Islet of Langerhans (tissue), 1 donor: ENCODE measurements around the gene SLC35B2.

ENCODE experiments used
- FAIRE-seq: peaks from one replicate; lab custom pipeline; 2011; peaks lifted over from hg19 to GRCh38; lab: Jason Lieb, UNC

The SLC35B2 gene

GRCh38 chr6:44285552-44286284 is 28.4 kb upstream of the SLC35B2 start:
- no peak for FAIRE-seq

GRCh38 chr6:44284867-44285266 is 27.5 kb upstream of the SLC35B2 start:
- FAIRE-seq: no peak

- FAIRE-seq: no peak
These were observed 26.8 kb upstream of the SLC35B2 start for GRCh38 chr6:44284121-44284520.

- no peak for FAIRE-seq
These were observed 21.7 kb upstream of the SLC35B2 start for GRCh38 chr6:44278774-44279697.

GRCh38 chr6:44278315-44278714 is 21.0 kb upstream of the SLC35B2 start:
- FAIRE-seq: no peak

- no peak for FAIRE-seq
These were observed 20.4 kb upstream of the SLC35B2 start for GRCh38 chr6:44277763-44278162.

- FAIRE-seq: no peak
These were observed 19.6 kb upstream of the SLC35B2 start for GRCh38 chr6:44276667-44277640.

- no peak for FAIRE-seq
These were observed 18.7 kb upstream of the SLC35B2 start for GRCh38 chr6:44275749-44276648.

GRCh38 chr6:44275271-44275748 is 18.0 kb upstream of the SLC35B2 start:
- no peak for FAIRE-seq

GRCh38 chr6:44273617-44274016 is 16.3 kb upstream of the SLC35B2 start:
- FAIRE-seq: no peak

GRCh38 chr6:44272999-44273566 is 15.8 kb upstream of the SLC35B2 start:
- FAIRE-seq: no peak

GRCh38 chr6:44272529-44272928 is 15.2 kb upstream of the SLC35B2 start:
- no peak for FAIRE-seq

- no peak for FAIRE-seq
These were observed 14.6 kb upstream of the SLC35B2 start for GRCh38 chr6:44271914-44272313.

GRCh38 chr6:44271406-44271723 is 14.0 kb upstream of the SLC35B2 start:
- no peak for FAIRE-seq

- FAIRE-seq: no peak
These were observed 13.4 kb upstream of the SLC35B2 start for GRCh38 chr6:44270526-44271405.

- FAIRE-seq: no peak
These were observed 12.7 kb upstream of the SLC35B2 start, which contains the start of gene TMEM151B for GRCh38 chr6:44269921-44270525. Gene TMEM151B (plus strand): TSS chr6:44270450. CDS start chr6:44270743, 293 bp downstream.

GRCh38 chr6:44269178-44269920 is 12.0 kb upstream of the SLC35B2 start:
- FAIRE-seq: no peak

GRCh38 chr6:44268095-44268628 is 10.8 kb upstream of the SLC35B2 start:
- FAIRE-seq: no peak
